ENCODE results near the gene CHMP2A.

Gene CHMP2A

DNA sequence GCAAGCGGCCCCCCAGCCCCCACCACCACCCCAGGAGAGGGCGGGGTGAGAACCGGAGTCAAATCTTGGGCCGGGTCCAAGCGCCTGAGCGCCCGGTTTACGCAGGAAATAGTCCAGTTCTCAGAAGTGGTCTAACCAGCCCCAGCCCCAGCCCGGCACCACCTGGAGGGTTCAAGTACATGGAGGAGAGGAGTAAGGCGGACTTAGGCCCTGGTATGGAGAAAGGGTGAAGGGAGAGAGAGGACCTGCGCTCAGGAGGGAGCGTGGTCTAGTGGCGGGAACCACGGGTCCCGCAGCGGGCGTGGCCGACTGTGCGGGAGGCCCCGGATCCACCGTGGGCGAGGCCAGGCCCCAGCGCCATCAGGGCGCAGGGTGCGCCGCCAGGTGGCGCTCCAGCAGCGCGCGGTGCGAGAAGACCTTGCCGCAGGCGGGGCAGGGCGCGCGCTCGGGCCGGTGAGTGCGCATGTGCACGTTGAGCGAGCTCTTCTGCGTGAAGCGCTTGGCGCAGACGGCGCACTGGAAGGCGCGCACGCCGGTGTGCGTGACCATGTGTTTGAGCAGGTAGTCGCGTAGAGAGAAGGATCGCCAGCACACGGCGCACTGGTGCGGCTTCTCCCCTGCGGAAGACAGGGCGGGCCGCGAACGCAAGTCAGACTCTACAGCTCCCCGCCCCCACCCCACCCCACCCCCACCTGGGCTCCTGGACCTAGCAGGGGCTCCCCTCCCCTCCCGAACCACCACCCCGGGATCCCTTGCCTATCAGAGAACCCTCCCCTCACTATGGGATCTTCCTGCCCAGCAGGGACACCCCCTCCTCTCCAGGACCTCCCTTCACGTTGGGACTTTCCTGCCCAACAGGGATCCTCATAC is 41.0 kb downstream of the CHMP2A start:
- Histone ChIP-seq H3K9me3 (ENCODE audit: control insufficient read depth, insufficient read depth, low read depth, low read length) (no peaks in the 10 kb centered on the region), H3K27ac (ENCODE audit: extremely low read depth, low read depth, low read length) (no peak overlapping the region), H3K4me1 (ENCODE audit: control insufficient read depth, insufficient read depth, low read length) (0 out of 2 replicates have a peak, but pooled peaks cover 6% of the 10 kb centered on the region), H3K4me3 (ENCODE audit: low read depth, low read length) (no peak overlapping the region), H3K36me3 (ENCODE audit: control insufficient read depth in 2 of 2, insufficient read depth in 1 of 2, low read length in 2 of 2) (peaks cover 0 to 27% of the 10 kb centered on the region in 2 experiments; a peak in 1 of 3 replicates)
- ChIA-PET POLR2A (no interaction called here), CTCF (no interaction called here)
- TF ChIP-seq, protein P1, sequence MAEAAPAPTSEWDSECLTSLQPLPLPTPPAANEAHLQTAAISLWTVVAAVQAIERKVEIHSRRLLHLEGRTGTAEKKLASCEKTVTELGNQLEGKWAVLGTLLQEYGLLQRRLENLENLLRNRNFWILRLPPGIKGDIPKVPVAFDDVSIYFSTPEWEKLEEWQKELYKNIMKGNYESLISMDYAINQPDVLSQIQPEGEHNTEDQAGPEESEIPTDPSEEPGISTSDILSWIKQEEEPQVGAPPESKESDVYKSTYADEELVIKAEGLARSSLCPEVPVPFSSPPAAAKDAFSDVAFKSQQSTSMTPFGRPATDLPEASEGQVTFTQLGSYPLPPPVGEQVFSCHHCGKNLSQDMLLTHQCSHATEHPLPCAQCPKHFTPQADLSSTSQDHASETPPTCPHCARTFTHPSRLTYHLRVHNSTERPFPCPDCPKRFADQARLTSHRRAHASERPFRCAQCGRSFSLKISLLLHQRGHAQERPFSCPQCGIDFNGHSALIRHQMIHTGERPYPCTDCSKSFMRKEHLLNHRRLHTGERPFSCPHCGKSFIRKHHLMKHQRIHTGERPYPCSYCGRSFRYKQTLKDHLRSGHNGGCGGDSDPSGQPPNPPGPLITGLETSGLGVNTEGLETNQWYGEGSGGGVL (tag by site-specific recombination; IDR thresholded peaks at IDR 0.05), result no peak
- TF ChIP-seq KLF16 (tag by site-specific recombination; IDR thresholded peaks at IDR 0.05) (no peak), ZNF366 (tag by site-specific recombination; conservative IDR thresholded peaks at IDR 0.05) (no peak), TRIM28 (IDR thresholded peaks at IDR 0.05; ENCODE audit: borderline replicate concordance, low read length) (no peak), ZNF423 (tag by site-specific recombination; IDR thresholded peaks at IDR 0.05) (no peak), ZNF529 (tag by site-specific recombination; IDR thresholded peaks at IDR 0.05; ENCODE audit: insufficient replicate concordance) (no peak)
- TF ChIP-seq, protein P2, sequence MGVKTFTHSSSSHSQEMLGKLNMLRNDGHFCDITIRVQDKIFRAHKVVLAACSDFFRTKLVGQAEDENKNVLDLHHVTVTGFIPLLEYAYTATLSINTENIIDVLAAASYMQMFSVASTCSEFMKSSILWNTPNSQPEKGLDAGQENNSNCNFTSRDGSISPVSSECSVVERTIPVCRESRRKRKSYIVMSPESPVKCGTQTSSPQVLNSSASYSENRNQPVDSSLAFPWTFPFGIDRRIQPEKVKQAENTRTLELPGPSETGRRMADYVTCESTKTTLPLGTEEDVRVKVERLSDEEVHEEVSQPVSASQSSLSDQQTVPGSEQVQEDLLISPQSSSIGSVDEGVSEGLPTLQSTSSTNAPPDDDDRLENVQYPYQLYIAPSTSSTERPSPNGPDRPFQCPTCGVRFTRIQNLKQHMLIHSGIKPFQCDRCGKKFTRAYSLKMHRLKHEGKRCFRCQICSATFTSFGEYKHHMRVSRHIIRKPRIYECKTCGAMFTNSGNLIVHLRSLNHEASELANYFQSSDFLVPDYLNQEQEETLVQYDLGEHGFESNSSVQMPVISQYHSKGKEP (tag by site-specific recombination; IDR thresholded peaks at IDR 0.05), result no peak

DNA sequence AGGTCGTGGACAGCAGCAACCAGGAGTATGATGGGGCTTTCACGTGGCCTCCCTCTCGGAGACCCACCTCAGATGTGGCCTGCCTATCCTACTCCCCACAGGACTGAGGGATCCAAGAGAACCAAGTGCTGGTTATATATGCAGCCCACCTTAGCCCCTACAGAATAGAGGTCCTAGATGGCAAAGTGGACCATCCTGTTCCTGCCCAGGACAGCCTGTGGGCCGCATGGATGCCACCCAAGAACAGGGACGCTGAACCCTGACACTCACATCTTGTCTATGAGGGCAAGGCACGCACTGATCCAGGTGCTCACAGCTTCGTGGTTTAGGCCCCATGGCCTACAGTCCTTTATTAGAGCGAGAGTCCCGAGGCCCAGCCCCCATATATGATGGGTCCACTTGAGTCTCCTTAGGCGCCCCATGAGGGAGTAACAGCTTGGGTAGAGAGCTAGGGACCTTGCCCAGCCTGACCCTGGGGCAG is 41.7 kb downstream of the CHMP2A start:
- CTCF ChIA-PET, result interaction anchor here (0.6 kb wide), 1 partner anchor 9 kb away, joined by 3 read pairs; no protein-coding TSS in a partner anchor
- Histone ChIP-seq H3K27ac (ENCODE audit: extremely low read depth, low read depth, low read length) (no peak overlapping the region), H3K9me3 (ENCODE audit: control insufficient read depth, insufficient read depth, low read depth, low read length) (no peaks in the 10 kb centered on the region), H3K4me1 (ENCODE audit: control insufficient read depth, insufficient read depth, low read length) (0 out of 2 replicates have a peak, but pooled peaks cover 2% of the 10 kb centered on the region), H3K36me3 (ENCODE audit: control insufficient read depth in 2 of 2, insufficient read depth in 1 of 2, low read length in 2 of 2) (peaks cover 0 to 27% of the 10 kb centered on the region in 2 experiments; a peak in 1 of 3 replicates), H3K4me3 (ENCODE audit: low read depth, low read length) (no peak overlapping the region)
- POLR2A ChIA-PET, result interaction anchor here (1.4 kb wide), 1 partner anchor 30 kb away, joined by 4 read pairs; the partner anchor contains the start of gene TRIM28
- TF ChIP-seq, protein P3, sequence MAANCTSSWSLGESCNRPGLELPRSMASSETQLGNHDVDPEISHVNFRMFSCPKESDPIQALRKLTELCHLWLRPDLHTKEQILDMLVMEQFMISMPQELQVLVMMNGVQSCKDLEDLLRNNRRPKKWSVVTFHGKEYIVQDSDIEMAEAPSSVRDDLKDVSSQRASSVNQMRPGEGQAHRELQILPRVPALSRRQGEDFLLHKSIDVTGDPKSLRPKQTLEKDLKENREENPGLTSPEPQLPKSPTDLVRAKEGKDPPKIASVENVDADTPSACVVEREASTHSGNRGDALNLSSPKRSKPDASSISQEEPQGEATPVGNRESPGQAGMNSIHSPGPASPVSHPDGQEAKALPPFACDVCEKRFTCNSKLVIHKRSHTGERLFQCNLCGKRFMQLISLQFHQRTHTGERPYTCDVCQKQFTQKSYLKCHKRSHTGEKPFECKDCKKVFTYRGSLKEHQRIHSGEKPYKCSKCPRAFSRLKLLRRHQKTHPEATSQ (tag by site-specific recombination; IDR thresholded peaks at IDR 0.05), result no peak
- TF ChIP-seq YY1 (tag by site-specific recombination; IDR thresholded peaks at IDR 0.05), result no peak
- no peak for TF ChIP-seq ZNF394 (tag by site-specific recombination; IDR thresholded peaks at IDR 0.05; ENCODE audit: borderline replicate concordance)
- no peak for TF ChIP-seq ZNF169 (tag by site-specific recombination; IDR thresholded peaks at IDR 0.05)
- no peak for TF ChIP-seq ZNF629 (tag by site-specific recombination; IDR thresholded peaks at IDR 0.05)
- TF ChIP-seq ZNF776 (tag by site-specific recombination; IDR thresholded peaks at IDR 0.05; ENCODE audit: borderline replicate concordance), result no peak
- no peak for TF ChIP-seq ZNF621 (tag by site-specific recombination; IDR thresholded peaks at IDR 0.05)
- TF ChIP-seq ZNF600 (tag by site-specific recombination; IDR thresholded peaks at IDR 0.05), result no peak
- TF ChIP-seq, protein P4, sequence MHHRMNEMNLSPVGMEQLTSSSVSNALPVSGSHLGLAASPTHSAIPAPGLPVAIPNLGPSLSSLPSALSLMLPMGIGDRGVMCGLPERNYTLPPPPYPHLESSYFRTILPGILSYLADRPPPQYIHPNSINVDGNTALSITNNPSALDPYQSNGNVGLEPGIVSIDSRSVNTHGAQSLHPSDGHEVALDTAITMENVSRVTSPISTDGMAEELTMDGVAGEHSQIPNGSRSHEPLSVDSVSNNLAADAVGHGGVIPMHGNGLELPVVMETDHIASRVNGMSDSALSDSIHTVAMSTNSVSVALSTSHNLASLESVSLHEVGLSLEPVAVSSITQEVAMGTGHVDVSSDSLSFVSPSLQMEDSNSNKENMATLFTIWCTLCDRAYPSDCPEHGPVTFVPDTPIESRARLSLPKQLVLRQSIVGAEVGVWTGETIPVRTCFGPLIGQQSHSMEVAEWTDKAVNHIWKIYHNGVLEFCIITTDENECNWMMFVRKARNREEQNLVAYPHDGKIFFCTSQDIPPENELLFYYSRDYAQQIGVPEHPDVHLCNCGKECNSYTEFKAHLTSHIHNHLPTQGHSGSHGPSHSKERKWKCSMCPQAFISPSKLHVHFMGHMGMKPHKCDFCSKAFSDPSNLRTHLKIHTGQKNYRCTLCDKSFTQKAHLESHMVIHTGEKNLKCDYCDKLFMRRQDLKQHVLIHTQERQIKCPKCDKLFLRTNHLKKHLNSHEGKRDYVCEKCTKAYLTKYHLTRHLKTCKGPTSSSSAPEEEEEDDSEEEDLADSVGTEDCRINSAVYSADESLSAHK (tag by site-specific recombination; IDR thresholded peaks at IDR 0.05), result no peak
- no peak for TF ChIP-seq ZNF138 (tag by site-specific recombination; IDR thresholded peaks at IDR 0.05; ENCODE audit: borderline replicate concordance)
- no peak for TF ChIP-seq MYNN (tag by site-specific recombination; IDR thresholded peaks at IDR 0.05; ENCODE audit: borderline replicate concordance)
- no peak for TF ChIP-seq ZNF501 (tag by site-specific recombination; IDR thresholded peaks at IDR 0.05)
- no peak for TF ChIP-seq ZNF658 (tag by site-specific recombination; IDR thresholded peaks at IDR 0.05)
- TF ChIP-seq, protein P5, sequence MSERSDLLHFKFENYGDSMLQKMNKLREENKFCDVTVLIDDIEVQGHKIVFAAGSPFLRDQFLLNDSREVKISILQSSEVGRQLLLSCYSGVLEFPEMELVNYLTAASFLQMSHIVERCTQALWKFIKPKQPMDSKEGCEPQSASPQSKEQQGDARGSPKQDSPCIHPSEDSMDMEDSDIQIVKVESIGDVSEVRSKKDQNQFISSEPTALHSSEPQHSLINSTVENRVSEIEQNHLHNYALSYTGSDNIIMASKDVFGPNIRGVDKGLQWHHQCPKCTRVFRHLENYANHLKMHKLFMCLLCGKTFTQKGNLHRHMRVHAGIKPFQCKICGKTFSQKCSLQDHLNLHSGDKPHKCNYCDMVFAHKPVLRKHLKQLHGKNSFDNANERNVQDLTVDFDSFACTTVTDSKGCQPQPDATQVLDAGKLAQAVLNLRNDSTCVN (tag by site-specific recombination; optimal IDR thresholded peaks at IDR 0.05), result no peak
- no peak for TF ChIP-seq ZNF423 (tag by site-specific recombination; IDR thresholded peaks at IDR 0.05)
- TF ChIP-seq ZNF664 (tag by site-specific recombination; IDR thresholded peaks at IDR 0.05), result no peak
- TF ChIP-seq ZNF530 (tag by site-specific recombination; IDR thresholded peaks at IDR 0.05; ENCODE audit: low read depth), result no peak
- no peak for TF ChIP-seq BCL11A (tag by site-specific recombination; IDR thresholded peaks at IDR 0.05; ENCODE audit: low read depth)
